ENCODE results near the gene TMBIM6.

DNA sequence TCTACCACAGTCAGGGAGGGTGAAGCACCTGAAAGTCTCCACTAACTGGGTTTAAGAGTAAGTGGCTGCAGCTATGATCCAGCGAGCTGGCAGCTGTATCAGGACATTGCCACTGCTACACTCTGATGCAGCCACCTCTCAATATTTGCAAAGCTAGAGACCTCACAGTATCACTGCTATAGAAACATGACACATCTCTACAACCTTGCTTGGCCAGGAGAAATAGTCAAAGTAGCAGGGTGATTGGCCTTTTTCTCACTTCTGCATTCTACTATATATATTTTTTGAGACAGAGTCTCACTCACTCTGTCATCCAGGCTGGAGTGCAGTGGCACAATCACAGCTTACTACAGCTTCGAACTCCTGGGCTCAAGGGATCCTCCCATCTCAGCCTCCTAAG, 24.8 kb upstream of the TMBIM6 start:
- TF ChIP-seq, protein P1, sequence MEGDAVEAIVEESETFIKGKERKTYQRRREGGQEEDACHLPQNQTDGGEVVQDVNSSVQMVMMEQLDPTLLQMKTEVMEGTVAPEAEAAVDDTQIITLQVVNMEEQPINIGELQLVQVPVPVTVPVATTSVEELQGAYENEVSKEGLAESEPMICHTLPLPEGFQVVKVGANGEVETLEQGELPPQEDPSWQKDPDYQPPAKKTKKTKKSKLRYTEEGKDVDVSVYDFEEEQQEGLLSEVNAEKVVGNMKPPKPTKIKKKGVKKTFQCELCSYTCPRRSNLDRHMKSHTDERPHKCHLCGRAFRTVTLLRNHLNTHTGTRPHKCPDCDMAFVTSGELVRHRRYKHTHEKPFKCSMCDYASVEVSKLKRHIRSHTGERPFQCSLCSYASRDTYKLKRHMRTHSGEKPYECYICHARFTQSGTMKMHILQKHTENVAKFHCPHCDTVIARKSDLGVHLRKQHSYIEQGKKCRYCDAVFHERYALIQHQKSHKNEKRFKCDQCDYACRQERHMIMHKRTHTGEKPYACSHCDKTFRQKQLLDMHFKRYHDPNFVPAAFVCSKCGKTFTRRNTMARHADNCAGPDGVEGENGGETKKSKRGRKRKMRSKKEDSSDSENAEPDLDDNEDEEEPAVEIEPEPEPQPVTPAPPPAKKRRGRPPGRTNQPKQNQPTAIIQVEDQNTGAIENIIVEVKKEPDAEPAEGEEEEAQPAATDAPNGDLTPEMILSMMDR (IDR thresholded peaks at IDR 0.05; ENCODE audit: poor library complexity) = no peak
- TF ChIP-seq EZH2 (IDR thresholded peaks at IDR 0.05; ENCODE audit: borderline replicate concordance) = no peak
- no peak for TF ChIP-seq EZH2phosphoT487 (IDR thresholded peaks at IDR 0.05; ENCODE audit: low read depth, severe bottlenecking, unreplicated experiment)
